ENCODE data around the gene EBLN2. TPM values are rescaled to one million over a fixed set of nuclear protein-coding genes. Genes with fewer than 3 reads are reported as not detected.
A peak's percentile ranks its signal among the peaks of the same experiment; 100 is the strongest.

EBLN2 gene
- polyA plus RNA-seq, 3 donors, result 2.7 to 2.8 (median 2.7) TPM

GRCh38 chr3:73100741-73101559 lies 39.5 kb downstream of the EBLN2 start:
- DNase-seq (ENCODE audit: low read depth in 3 of 3, low spot score in 2 of 3), result peak; percentile 74 to 78 (median 77)

GRCh38 chr3:73101881-73102280 lies 40.4 kb downstream of the EBLN2 start:
- DNase-seq (ENCODE audit: low read depth in 3 of 3, low spot score in 2 of 3), result no peak

- DNase-seq (ENCODE audit: low read depth in 3 of 3, low spot score in 2 of 3), result no peak
Measured at GRCh38 chr3:73107215-73107614, 45.8 kb downstream of the EBLN2 start.

GRCh38 chr3:73107676-73108187 lies 46.3 kb downstream of the EBLN2 start:
- no peak for DNase-seq (ENCODE audit: low read depth in 3 of 3, low spot score in 2 of 3)

- no peak for DNase-seq (ENCODE audit: low read depth in 3 of 3, low spot score in 2 of 3)
Measured at GRCh38 chr3:73108750-73109149, 47.3 kb downstream of the EBLN2 start.

GRCh38 chr3:73110530-73110929 lies 49.1 kb downstream of the EBLN2 start:
- no peak for DNase-seq (ENCODE audit: low read depth in 3 of 3, low spot score in 2 of 3)

Other genes starting within 250 kb of the EBLN2 start
- 10 to 100 TPM; 24.3 to 26.9 (median 25.3) TPM for gene SHQ1, start 213.2 kb upstream of the EBLN2 start, polyA plus RNA-seq (ENCODE audit: insufficient read length in 3 of 3)
- 10 to 100 TPM; 11.1 to 14.7 (median 13.2) TPM for gene GXYLT2, start 173.6 kb upstream of the EBLN2 start, polyA plus RNA-seq (ENCODE audit: insufficient read length in 3 of 3)
- gene PPP4R2, start 64.8 kb upstream of the EBLN2 start, polyA plus RNA-seq (ENCODE audit: insufficient read length in 3 of 3), result 100 to 1,000 TPM in 2 of 3 donors, 10 to 100 TPM in 1; 98.5 to 107 (median 105) TPM